ENCODE results near the gene FAAP20. TPM values are rescaled to one million over a fixed set of nuclear protein-coding genes. Genes with fewer than 3 reads are reported as not detected.

Gene FAAP20
- total and polyA plus RNA-seq, 2 experiments from 2014 or later = 130 to 188 TPM

DNA sequence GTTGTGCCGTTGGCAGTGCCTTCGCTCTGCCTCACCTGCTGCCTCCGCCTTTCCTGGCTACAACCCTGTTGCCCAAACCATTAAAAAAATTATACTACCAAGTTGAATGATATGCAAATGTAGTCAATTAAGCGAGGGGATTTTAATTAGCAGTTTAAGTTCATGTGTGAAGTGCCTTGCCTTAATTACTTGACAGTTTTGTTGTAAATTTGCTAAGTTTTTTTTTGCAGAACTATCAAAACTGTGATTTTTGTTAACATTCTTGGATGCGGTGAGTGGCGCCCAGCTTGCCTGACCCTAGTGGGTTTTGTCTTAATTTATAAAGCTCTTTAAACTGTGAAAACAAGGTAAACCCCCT, 44.4 kb upstream of the FAAP20 start:
- Histone ChIP-seq H3K27ac (no peak overlapping the region), H3K27me3 (no peaks in the 10 kb centered on the region), H3K4me1 (ENCODE audit: low read depth) (peaks cover 11% of the 10 kb centered on the region), H3K4me3 (no peak overlapping the region), H3K9me3 (ENCODE audit: low read depth) (no peaks in the 10 kb centered on the region), H3K36me3 (no peaks in the 10 kb centered on the region)
- DNase-seq (ENCODE audit: low read depth in 1 of 2, low spot score in 1 of 2) = no peak
- TF ChIP-seq, protein P1, sequence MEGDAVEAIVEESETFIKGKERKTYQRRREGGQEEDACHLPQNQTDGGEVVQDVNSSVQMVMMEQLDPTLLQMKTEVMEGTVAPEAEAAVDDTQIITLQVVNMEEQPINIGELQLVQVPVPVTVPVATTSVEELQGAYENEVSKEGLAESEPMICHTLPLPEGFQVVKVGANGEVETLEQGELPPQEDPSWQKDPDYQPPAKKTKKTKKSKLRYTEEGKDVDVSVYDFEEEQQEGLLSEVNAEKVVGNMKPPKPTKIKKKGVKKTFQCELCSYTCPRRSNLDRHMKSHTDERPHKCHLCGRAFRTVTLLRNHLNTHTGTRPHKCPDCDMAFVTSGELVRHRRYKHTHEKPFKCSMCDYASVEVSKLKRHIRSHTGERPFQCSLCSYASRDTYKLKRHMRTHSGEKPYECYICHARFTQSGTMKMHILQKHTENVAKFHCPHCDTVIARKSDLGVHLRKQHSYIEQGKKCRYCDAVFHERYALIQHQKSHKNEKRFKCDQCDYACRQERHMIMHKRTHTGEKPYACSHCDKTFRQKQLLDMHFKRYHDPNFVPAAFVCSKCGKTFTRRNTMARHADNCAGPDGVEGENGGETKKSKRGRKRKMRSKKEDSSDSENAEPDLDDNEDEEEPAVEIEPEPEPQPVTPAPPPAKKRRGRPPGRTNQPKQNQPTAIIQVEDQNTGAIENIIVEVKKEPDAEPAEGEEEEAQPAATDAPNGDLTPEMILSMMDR (IDR thresholded peaks at IDR 0.05; ENCODE audit: low read depth, low read length) = no peak

DNA sequence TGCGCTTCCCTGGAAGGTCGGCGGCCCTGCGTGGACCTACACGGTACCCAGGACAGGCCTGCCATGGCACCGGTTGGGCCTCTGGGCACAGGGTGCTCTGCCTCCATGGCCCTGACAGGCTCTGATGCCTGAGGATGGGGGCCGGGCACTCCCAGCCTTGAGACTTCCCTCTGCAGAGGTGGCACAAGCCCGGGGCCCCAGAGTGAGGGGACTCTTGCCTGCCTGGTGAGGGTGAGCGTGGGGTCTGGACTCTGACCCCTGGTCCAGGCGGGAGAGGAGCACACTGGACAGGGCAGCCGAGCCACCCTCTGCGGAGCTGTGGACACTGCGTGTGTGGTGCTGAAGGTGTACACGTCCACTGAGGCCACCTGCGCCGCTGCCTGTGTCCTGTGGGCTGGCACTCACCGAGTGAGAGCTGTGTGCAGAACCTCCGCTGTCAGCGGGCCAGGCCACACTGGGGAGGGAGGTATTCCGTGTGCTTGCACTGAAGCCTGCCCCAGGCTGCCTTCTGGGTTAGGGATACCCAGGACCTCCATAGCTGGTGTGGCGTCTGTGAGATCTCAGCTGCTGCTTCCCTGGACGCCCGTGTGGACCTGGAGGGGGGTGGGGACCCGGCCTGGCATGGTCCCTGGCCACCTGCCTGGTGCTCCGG, 43.9 kb upstream of the FAAP20 start:
- DNase-seq (ENCODE audit: low read depth in 1 of 2, low spot score in 1 of 2) = no peak
- no peaks in the 10 kb centered on the region for H3K36me3 ChIP-seq
- no peaks in the 10 kb centered on the region for H3K27me3 ChIP-seq
- H3K9me3 ChIP-seq (ENCODE audit: low read depth) = no peaks in the 10 kb centered on the region
- no peak overlapping the region for H3K27ac ChIP-seq
- H3K4me1 ChIP-seq (ENCODE audit: low read depth) = peaks cover 16% of the 10 kb centered on the region
- TF ChIP-seq, protein P1 (IDR thresholded peaks at IDR 0.05; ENCODE audit: low read depth, low read length) = no peak
- H3K4me3 ChIP-seq = no peak overlapping the region

DNA sequence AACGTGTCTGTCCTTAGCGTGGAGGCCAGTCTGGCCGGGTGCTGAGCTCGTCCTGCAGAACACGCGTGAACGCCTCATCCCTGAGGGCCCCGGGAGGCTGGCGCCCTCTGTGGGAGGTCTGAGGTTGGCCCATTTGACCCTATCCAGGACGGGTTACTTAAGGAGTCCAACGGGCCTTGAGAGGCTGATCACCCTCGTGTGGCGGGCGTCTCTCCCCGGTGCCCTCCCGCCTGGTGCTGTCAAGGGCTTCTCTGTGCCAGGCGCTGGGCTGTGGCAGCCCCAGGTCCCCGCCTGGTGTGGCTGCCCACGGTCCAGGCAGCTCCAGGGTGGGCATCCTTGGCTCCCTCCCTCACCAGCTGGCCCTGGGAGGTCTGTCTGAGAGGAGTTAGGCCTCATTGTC, 43.2 kb upstream of the FAAP20 start:
- Histone ChIP-seq H3K27ac (no peak overlapping the region), H3K4me1 (ENCODE audit: low read depth) (peaks cover 23% of the 10 kb centered on the region), H3K9me3 (ENCODE audit: low read depth) (no peaks in the 10 kb centered on the region), H3K27me3 (no peaks in the 10 kb centered on the region), H3K4me3 (no peak overlapping the region), H3K36me3 (no peaks in the 10 kb centered on the region)
- TF ChIP-seq, protein P1 (IDR thresholded peaks at IDR 0.05; ENCODE audit: low read depth, low read length) = peak; percentile 26
- DNase-seq (ENCODE audit: low read depth in 1 of 2, low spot score in 1 of 2) = no peak

DNA sequence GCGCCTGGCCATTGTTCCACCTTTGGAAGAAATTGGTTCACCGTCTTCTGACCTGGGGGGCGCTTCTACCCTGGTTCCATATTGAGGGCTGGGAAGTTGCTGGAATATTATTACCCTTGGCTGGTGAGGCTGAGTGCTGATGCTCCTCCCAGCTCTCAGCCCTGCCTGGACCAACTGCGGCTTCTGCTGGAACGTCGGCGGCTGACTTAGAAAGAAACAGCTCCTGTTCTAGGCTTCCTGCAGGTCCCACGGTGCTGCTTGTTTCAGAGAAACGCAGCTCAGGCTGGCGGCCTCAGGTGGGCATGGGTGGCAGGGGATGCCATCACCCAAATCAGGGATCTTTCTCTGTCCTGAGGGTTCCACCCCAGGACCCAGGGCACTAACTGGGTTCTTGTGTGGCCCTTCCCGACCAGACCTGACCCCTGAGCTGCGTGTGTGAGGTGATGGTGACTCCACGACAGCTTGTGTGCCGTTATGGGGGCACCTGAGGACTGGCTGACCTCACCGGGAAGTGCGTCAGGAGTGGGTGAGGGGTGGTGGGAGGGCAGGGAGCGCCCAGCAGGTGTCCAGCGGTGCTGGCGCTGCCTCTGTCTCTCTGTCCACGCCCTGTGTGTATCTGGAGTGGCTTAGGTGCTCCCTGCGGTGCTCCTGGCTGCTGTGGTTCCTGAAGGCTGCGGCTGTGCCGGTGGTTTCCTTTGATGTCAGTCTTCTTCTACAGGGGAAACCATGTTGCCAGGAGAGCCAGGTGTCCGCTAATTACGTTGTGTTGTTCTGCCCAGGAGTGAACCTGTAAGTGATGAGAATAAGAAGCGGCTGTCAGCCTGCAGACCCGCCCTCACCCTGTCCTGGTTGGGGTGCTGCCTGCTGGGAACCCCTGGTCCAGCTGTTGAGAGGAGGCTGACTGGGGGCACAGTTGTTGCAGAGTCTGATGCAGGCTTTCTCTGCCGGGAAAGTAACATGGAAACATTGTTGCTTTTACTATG, 42.4 kb upstream of the FAAP20 start:
- TF ChIP-seq, protein P1 (IDR thresholded peaks at IDR 0.05; ENCODE audit: low read depth, low read length) = no peak
- Histone ChIP-seq H3K36me3 (no peaks in the 10 kb centered on the region), H3K9me3 (ENCODE audit: low read depth) (no peaks in the 10 kb centered on the region), H3K4me1 (ENCODE audit: low read depth) (peaks cover 31% of the 10 kb centered on the region), H3K27me3 (no peaks in the 10 kb centered on the region), H3K27ac (no peak overlapping the region), H3K4me3 (no peak overlapping the region)
- no peak for DNase-seq (ENCODE audit: low read depth in 1 of 2, low spot score in 1 of 2)

DNA sequence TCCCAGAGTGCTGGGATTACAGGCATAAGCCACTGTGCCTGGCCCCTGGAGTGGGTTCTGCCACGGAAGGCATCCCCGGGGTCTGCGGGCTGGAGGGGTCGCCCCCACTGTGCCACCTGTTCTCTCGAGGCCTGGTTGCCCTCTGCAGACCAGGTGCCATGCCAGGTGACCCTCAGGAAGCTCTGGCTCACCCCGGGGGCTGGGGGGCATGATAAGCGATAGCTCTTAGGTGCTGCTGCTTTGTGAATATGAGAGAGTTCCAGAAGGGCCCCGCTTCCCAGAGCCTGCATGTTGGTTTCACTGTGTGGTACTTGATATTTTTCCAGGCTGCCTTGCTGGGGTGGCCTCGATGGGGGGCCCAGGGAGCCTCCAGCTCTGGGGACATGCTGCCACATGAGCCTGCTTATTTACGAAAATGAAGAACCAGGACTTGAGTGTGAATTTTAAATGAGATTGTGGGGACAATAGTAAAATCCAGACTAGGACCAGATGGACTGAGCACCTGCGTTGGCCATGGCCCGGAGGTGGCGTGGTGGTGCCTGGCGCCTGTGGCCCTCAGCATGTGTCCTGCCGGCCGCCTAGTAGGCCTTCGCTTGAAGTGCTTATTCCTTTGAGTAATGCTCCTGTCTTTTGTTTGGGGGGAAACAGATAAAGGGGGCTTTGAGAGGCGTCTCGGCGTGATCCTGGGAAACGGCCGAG, 40.9 kb upstream of the FAAP20 start:
- H3K27me3 ChIP-seq = no peaks in the 10 kb centered on the region
- H3K36me3 ChIP-seq = no peaks in the 10 kb centered on the region
- no peak for DNase-seq (ENCODE audit: low read depth in 1 of 2, low spot score in 1 of 2)
- H3K4me3 ChIP-seq = no peak overlapping the region
- H3K4me1 ChIP-seq (ENCODE audit: low read depth) = peaks cover 46% of the 10 kb centered on the region
- no peaks in the 10 kb centered on the region for H3K9me3 ChIP-seq (ENCODE audit: low read depth)
- TF ChIP-seq, protein P1 (IDR thresholded peaks at IDR 0.05; ENCODE audit: low read depth, low read length) = no peak
- H3K27ac ChIP-seq = no peak overlapping the region

Measured in cardiac muscle cell (in vitro differentiated cells and primary cell).